CD4-positive, alpha-beta T cell treated with Interleukin-21 for 1 hour (primary cell): ENCODE results near the gene IL1RAPL2.

Experiments used
- DNase-seq: peaks from one replicate; pipeline ENCODE4 v3.0.0-alpha.2; 2020

The IL1RAPL2 gene

GRCh38 chrX:105299286-105299685 is 733.3 kb downstream of the IL1RAPL2 start:
- no peak for DNase-seq

- DNase-seq, result no peak
Measured at GRCh38 chrX:105302246-105302645, 736.2 kb downstream of the IL1RAPL2 start.

DNA sequence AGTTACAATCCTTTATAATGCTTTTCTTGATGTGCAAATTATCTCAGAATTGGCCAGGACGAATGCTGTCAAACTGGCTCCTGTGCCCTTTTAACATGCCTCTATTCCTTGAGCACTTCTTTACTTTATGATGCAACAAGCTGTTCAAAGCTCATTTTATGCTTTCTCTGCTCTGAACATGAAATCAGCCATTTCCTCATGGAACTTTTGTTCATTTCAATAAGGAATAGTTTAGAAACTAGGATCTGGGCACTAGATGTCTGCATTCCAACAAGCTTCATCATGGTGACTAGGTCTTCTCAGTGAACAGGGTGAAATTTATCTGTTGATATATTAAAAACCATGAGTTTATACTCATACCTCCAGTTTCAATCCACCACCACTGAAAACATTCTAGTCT is 741.8 kb downstream of the IL1RAPL2 start:
- DNase-seq, result no peak

- no peak for DNase-seq
Measured at GRCh38 chrX:105313596-105313995, 747.6 kb downstream of the IL1RAPL2 start.

DNA sequence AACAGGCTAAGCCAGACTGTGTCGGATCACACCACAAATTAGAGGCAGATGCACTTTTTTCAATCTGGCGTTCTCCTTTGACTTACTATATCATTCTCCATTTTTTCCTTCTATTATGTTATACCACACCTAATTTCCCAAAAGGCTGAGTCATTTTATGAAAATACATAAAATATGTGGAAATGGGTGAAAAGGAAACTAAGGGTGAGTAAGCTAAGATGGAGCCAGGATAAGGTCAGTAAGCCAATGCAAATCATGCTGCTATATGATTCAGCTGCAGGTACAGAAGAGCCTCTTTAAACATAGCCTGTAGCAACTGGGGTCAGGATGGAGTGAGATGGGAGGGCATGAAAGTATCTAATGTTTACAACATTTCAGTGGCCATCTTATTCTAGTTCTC is 748.5 kb downstream of the IL1RAPL2 start:
- DNase-seq, result no peak

DNA sequence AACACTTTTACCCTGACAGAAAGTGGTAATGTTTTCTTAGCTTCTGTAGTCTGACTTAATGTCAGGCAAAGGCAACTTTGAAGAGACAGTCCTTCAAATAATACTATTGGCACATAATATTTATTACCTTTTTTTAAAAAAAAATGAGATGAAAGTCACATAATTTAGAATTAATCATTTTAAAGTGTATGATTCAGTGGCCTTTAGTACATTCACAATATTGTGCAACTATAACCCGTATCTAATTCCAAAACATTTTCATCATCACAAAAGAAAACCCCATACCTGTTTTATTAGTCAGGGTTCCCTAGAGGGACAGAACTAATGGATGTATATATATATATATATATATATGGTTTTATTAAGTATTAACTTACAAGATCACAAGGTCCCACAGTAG is 749.2 kb downstream of the IL1RAPL2 start:
- no peak for DNase-seq

GRCh38 chrX:105317117-105317516 is 751.1 kb downstream of the IL1RAPL2 start:
- DNase-seq, result no peak

- no peak for DNase-seq
Measured at GRCh38 chrX:105323928-105324327, 757.9 kb downstream of the IL1RAPL2 start.

GRCh38 chrX:105328773-105329172 is 762.8 kb downstream of the IL1RAPL2 start:
- DNase-seq, result no peak

DNA sequence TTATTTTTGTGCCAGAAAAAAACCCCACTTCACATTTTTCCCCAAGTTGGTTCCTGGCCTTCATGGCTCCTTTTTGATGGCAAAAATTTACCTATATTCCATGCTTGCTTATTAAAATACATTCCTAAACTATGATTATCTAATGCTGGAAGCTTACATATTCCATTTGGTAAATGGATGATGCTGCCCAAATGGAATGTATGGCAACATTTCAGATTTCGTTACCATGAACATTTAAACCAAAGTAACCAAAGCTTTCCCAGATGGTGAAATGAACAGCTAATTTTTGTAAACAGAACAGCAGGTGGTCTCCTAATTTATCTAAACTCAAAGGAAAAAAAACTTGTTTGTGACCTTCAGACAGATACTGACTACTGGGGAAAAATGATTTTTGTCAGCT is 765.2 kb downstream of the IL1RAPL2 start:
- no peak for DNase-seq

DNA sequence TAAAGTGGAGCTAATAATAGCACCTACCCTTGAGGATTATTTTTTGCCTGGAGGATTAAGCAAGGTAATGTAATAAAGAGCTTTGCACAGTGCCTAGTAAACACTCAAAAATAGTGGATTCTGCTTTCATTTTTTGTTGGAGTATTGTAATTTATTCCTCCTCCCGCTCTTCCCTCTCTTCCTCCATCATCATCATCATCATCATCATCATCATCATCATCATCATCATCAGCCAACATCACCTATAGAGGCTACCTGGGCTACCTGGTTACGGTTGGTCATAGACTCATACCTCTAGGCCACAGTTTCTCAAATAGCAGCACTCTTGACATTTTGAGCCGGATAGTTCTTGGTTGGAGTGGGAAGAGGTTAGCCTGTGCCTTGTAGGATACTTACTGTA is 781.4 kb downstream of the IL1RAPL2 start:
- DNase-seq, result no peak

DNA sequence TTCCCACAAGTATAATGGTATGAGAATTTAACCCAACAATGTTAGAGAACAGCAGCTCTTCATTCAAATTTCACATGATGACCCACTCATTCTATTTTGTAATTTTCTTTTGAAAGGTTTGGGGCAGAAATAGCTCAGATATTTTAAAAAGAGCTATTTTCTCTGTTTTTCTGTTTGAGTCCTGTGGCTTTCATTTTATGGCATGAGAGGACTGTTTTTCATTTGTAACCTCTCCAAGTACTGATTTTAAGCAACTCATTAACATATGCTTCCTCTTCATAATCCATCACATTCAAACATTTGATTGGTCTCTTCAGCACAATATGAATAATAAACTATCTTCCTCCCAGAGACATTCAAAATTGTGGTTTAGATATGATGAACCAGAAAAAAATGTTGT is 783.5 kb downstream of the IL1RAPL2 start:
- DNase-seq, result no peak

GRCh38 chrX:105375816-105376215 is 809.8 kb downstream of the IL1RAPL2 start:
- DNase-seq, result no peak

DNA sequence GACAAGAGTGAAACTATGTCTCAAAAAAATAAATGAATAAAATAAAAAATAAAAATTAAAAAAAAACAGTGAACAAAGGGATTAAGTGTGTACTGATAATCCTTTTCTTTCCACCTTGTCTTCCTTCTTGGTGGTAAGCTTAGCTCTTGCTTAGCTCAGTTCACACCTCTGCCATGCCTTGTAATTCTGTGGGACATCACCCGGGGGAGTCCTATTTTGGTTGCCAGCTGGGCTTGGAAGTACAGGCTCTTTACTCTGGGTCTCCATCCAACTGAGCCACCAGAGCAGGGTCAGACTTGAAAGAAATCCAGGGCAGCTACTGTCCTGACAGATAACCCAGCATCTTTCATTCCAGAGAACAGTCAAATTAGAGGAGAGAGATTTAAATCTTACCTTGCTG is 858.7 kb downstream of the IL1RAPL2 start:
- DNase-seq, result no peak

DNA sequence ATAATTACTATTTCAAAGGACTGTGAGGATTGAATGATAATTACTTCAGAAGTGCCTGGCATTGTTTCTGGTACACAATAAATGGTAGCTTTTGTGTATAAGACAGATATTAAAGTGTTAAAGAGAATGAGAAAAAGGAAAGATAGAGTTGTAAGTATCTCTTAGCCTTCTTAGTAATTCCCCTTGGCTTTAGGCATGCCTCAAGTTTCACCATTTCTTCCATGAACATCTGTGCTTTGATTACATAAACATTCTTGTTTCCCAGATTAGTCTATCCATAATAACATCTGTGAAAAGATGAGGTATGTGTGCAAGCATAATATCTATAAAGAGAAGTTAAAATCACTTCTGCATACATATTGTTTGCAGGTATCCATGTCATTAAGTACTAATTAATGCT is 885.4 kb downstream of the IL1RAPL2 start:
- DNase-seq, result no peak

DNA sequence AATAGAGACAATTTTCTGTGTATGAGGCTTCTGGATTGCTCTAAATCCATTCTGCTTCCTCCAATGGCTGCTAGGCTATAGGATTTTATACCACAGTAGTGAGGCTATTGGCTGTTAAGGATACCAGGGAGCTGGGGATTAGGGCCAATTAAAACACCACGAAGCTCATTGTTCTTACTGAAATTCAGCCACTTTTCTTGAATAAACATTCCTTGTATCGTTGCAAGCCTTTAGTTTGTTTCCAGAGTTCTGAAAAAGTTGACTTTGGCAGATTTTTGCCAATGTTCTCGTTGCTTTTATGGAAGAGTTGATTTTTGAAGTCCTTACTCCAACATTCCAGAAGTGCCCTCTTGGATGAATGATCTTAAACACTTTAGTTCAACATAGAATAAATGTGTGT is 892.8 kb downstream of the IL1RAPL2 start:
- no peak for DNase-seq

- no peak for DNase-seq
Measured at GRCh38 chrX:105460376-105460775, 894.4 kb downstream of the IL1RAPL2 start.

DNA sequence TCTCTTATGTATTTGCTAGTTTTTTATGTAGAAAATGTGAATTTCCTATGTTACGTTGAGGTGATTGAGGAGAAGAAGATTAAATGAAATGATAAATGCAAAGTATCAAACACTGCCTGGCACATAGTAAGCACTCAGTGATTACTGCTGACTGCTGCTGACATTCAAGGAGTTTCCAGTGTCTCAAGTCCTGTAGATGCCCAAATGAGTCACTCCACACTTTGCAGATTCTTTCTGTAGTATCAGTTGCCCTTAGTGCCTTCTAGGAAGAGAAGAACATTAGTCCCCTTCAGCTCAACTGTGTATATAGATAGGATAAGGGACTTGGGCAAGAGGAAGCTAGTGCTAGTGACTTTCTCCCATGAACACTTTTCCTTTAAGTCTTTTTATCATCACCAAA is 895.0 kb downstream of the IL1RAPL2 start:
- no peak for DNase-seq

DNA sequence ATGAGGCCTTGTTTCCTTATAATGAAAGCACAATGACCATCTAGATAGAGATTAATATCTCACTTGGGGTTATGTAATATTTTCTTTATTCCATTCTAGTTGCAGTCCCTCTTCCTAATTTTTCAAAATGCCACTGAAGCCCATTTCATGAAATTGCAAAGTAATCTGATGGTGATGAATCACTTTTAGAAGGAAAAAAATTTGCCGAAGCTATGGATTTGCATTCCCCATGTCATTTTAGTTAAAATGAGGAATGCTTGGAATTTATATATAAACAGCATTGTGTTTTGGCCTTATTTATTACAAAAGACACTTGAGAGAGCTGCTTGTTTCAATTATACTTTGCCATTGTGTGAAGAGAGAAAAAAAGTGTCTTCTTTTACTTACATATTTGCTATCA is 896.2 kb downstream of the IL1RAPL2 start:
- no peak for DNase-seq

DNA sequence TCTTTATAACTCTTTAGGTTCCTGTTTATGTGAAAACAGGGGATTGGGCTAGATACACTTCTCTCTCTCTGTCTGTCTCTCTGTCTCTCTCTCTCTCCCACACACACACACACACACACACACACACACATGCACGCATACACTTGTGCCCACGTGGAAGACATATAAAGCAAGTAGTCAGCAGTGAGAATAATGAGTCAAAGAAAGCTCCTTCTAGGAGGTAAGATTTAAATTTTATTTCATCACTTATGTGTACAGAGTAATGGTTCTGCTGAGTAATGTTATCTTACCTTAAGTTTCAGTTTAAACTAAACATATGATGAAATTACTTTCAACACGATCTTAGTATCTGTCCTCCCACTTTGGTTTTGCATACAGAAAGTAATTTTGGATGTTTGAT is 897.5 kb downstream of the IL1RAPL2 start:
- DNase-seq, result no peak

- no peak for DNase-seq
Measured at GRCh38 chrX:105464618-105465017, 898.6 kb downstream of the IL1RAPL2 start.

- DNase-seq, result no peak
Measured at GRCh38 chrX:105468741-105469140, 902.7 kb downstream of the IL1RAPL2 start.

DNA sequence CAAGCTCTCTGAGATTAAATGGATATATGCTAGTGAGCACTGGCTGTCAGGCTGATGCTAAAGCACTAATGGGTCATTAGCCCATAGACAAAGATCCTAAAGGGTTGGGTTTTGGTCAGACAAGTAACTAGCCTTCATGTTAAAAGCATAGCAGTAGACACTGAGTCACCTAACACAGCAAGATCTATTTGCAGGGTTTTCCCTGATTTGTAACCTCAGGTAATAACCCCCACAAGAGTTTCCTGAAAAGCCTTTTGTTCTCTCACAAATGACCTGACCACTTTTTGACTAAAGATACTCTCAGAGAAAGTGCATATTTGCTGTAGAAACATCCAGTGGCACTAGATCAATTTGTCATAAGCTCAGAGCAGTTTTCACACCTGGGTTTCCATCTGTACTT is 905.6 kb downstream of the IL1RAPL2 start:
- no peak for DNase-seq

DNA sequence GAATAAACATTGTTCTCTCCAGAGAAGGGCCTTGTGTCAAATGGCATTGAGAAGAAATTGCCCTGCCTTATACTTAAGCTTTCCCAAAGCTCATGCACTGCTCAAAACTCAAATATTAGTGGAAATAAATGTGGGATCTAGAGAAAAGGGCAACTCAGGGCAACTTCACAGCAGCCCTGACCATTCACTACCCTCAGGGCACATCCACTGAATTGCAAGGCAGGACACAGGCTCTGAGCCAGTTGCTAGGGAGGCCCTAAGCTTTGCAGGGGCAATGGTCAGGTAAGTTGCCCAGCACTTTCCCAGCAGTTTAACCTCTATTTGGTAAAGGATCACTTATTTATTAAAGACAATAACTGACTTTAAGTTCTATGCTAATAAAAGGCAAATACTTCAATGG is 909.8 kb downstream of the IL1RAPL2 start:
- DNase-seq, result no peak

DNA sequence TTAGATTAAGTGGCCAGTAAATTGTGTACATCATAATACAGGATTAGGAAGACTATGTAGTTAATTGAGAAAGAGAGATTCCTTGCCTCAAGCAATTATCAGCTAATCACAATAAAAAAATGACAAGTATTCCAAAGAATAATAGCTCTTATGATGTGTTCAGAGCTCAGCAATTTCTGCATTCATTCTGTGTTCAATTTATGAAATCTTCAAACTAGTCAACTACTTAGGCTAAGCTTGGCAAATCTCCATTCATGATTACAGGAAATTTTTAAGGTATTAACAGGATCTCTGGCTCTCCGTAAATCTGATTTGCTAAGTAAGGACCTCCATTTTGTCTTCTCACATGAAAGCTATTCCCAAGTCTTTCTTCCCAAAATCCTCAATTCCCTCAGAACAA is 911.4 kb downstream of the IL1RAPL2 start:
- no peak for DNase-seq

DNA sequence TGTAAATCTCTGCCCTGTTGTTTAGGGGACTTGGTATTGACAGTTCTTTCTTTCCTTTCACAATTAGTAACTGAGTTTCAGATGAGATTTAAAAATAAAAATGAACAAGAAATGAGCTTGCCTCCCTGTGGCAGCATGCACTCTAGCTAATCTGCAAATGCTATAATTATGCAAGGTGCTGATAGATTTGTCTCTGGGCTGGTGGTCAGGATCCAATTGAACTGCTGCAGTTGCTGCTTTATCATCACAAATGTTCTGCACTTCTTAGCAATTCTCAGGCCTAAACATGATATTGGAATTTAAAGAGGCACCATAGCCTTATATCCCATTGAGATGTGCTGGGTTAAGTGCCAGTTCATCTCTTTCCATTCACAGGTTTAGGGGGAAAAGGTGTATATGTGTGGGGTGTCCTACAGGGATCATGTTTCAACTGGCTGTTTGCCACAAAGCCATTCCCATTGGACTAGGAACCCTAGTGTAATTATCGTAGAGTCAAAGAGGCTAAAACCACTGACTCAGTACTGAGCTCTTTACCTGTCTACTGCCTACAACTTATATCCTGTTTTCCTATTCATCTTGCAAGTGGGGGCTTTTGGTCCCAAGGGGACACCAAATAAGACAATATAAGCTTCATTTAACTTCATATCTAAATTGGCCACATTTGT is 914.8 kb downstream of the IL1RAPL2 start:
- no peak for DNase-seq
